ENCODE data around the gene TNP2. TPM values are rescaled to one million over a fixed set of nuclear protein-coding genes. Genes with fewer than 3 reads are reported as not detected.

TNP2 gene
- total RNA-seq, 1 experiment from 2014 or later: not detected

GRCh38 chr16:11219178-11219577, 49.9 kb downstream of the TNP2 start:
- Histone ChIP-seq H3K9me2 (ENCODE audit: insufficient read depth) (no peaks in the 10 kb centered on the region), H3K4me3 (replicated peaks in 1 of 2; ENCODE audit: low read depth in 1 of 2, low read length in 2 of 2) (no peak overlapping the region), H3K27ac (ENCODE audit: low read depth, low read length) (no peak overlapping the region), H3K4me1 (ENCODE audit: control insufficient read depth in 1 of 2, insufficient read depth in 2 of 2, low read length in 2 of 2) (no peaks in the 10 kb centered on the region), H3K9me3 (ENCODE audit: control insufficient read depth in 1 of 2, insufficient read depth in 1 of 2, low read depth in 1 of 2, low read length in 2 of 2) (peaks cover 11 to 21% of the 10 kb centered on the region in 2 experiments; a peak in 3 of 4 replicates), H3K4me2 (ENCODE audit: low read length) (no peak overlapping the region), H3K27me3 (ENCODE audit: insufficient read depth, low read length) (no peaks in the 10 kb centered on the region), H3K36me3 (ENCODE audit: control insufficient read depth in 1 of 2, insufficient read depth in 2 of 2, low read length in 2 of 2) (no peaks in the 10 kb centered on the region), H3K79me2 (ENCODE audit: insufficient read depth, low read length) (no peaks in the 10 kb centered on the region), H3K9ac (ENCODE audit: low read length) (no peak overlapping the region), H4K20me1 (ENCODE audit: insufficient read depth) (no peaks in the 10 kb centered on the region), H2AFZ (ENCODE audit: low read depth, low read length, poor library complexity, severe bottlenecking) (no peak overlapping the region)
- ChIA-PET POLR2A (no interaction called here), CTCF (no interaction called here), RAD21 (ENCODE audit: low non-redundant PET in 1 of 2, low total read pairs in 2 of 2, uncharacterized antibody in 2 of 2, unreplicated experiment in 2 of 2) (no interaction called here)
- DNase-seq (ENCODE audit: low read depth, low spot score): no peak
- no peak for ATAC-seq
- TF ChIP-seq FOSL1 (IDR thresholded peaks at IDR 0.05; ENCODE audit: low read depth) (no peak), SRF (IDR thresholded peaks at IDR 0.05; ENCODE audit: low read depth) (no peak), CBX3 (IDR thresholded peaks at IDR 0.05; ENCODE audit: low read depth) (no peak), ZNF274 (IDR thresholded peaks at IDR 0.05; ENCODE audit: low read depth, low read length) (no peak), POLR2AphosphoS5 (IDR thresholded peaks at IDR 0.05; ENCODE audit: low read depth, low read length) (no peak), ATF3 (IDR thresholded peaks at IDR 0.05) (no peak), EZH2 (IDR thresholded peaks at IDR 0.05) (no peak), CTCF (IDR thresholded peaks at IDR 0.05 in 2 of 3, conservative IDR thresholded peaks at IDR 0.05 in 1 of 3; ENCODE audit: borderline replicate concordance in 1 of 3, insufficient read depth in 1 of 3, low read depth in 2 of 3, low read length in 2 of 3) (no peak), ZBTB33 (IDR thresholded peaks at IDR 0.05; ENCODE audit: extremely low read depth, insufficient replicate concordance, low read length) (no peak), JUND (IDR thresholded peaks at IDR 0.05) (no peak), EGR1 (IDR thresholded peaks at IDR 0.05; ENCODE audit: low read depth) (no peak), SP1 (IDR thresholded peaks at IDR 0.05; ENCODE audit: low read depth) (no peak), CEBPB (IDR thresholded peaks at IDR 0.05; ENCODE audit: low read depth) (no peak), REST (IDR thresholded peaks at IDR 0.05; ENCODE audit: low read depth) (no peak), RAD21 (IDR thresholded peaks at IDR 0.05; ENCODE audit: low read depth) (no peak), ELF1 (IDR thresholded peaks at IDR 0.05; ENCODE audit: borderline replicate concordance, low read depth) (no peak), TCF7L2 (IDR thresholded peaks at IDR 0.05; ENCODE audit: borderline replicate concordance, extremely low read depth, insufficient read depth, insufficient read length) (no peak)
- BruUV-seq (replicated peaks): no TSS peak
- intact Hi-C loops (cut with micrococcal nuclease): no loop called here
